Fibroblast of pulmonary artery (primary cell): ENCODE data around the gene BCL2.
A peak's percentile ranks its signal among the peaks of the same experiment; 100 is the strongest.

ENCODE experiments used
- DNase-seq: peaks from one replicate; pipeline ENCODE4 v3.0.0-alpha.2; 2010; ENCODE audit warnings: low read depth
- H3K4me3 ChIP-seq: replicated peaks from 2 replicates; pipeline ENCODE4 v1.5.1; 2011; ENCODE audit warnings: low read depth, mild to moderate bottlenecking, control low read depth, low read length, moderate library complexity
- CTCF ChIP-seq: IDR thresholded peaks from 2 replicates; pipeline ENCODE4 v1.5.1; 2011; ENCODE audit warnings: mild to moderate bottlenecking, control low read depth, low read length, inconsistent platforms; ENCODE audit errors: missing control alignments

The BCL2 gene

GRCh38 chr18:63155910-63156773, 163.4 kb downstream of the BCL2 start:
- H3K4me3 ChIP-seq = no peak overlapping the region
- no peak for DNase-seq
- TF ChIP-seq CTCF = no peak

- peak; percentile 70 for TF ChIP-seq CTCF
- H3K4me3 ChIP-seq = no peak overlapping the region
- DNase-seq = peak; percentile 31
Measured at GRCh38 chr18:63155169-63155852, 164.3 kb downstream of the BCL2 start.

- DNase-seq = no peak
- H3K4me3 ChIP-seq = no peak overlapping the region
- no peak for TF ChIP-seq CTCF
Measured at GRCh38 chr18:63154350-63155152, 165.0 kb downstream of the BCL2 start.

- DNase-seq = no peak
- H3K4me3 ChIP-seq = no peak overlapping the region
- no peak for TF ChIP-seq CTCF
Measured at GRCh38 chr18:63152791-63153190, 166.8 kb downstream of the BCL2 start.

GRCh38 chr18:63152096-63152495, 167.5 kb downstream of the BCL2 start:
- no peak for TF ChIP-seq CTCF
- no peak for DNase-seq
- no peak overlapping the region for H3K4me3 ChIP-seq

- no peak overlapping the region for H3K4me3 ChIP-seq
- DNase-seq = no peak
- TF ChIP-seq CTCF = no peak
Measured at GRCh38 chr18:63151539-63151938, 168.0 kb downstream of the BCL2 start.
